ENCODE data around the gene IGF2BP2. TPM values are rescaled to one million over a fixed set of nuclear protein-coding genes. Genes with fewer than 3 reads are reported as not detected.

The IGF2BP2 gene
- total RNA-seq, 1 donor from 2014 or later: 2.9 TPM

DNA sequence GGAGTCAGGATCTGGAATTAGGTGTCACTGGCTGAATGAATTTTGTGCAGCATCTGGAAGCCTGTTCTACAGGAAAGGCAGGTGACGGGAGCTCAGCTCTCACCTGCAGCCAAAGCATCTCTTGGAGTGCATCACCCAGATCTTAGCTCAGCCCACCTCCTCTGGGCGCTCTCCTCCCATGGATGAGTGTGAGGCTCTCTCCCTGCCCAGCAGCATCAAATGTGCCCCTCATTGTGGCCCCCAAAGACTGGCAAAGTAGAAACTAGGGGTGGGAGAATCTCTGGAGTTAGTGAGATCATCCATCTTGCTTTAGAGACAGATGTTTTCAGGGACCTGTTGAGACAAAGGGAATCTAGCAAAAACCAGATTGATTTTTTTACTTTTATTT, 170.1 kb downstream of the IGF2BP2 start:
- H3K27me3 ChIP-seq: no peaks in the 10 kb centered on the region
- peaks cover 4 to 35% of the 10 kb centered on the region in 2 donors for H3K4me1 ChIP-seq
- H3K36me3 ChIP-seq: no peaks in the 10 kb centered on the region
- TF ChIP-seq, protein P1, sequence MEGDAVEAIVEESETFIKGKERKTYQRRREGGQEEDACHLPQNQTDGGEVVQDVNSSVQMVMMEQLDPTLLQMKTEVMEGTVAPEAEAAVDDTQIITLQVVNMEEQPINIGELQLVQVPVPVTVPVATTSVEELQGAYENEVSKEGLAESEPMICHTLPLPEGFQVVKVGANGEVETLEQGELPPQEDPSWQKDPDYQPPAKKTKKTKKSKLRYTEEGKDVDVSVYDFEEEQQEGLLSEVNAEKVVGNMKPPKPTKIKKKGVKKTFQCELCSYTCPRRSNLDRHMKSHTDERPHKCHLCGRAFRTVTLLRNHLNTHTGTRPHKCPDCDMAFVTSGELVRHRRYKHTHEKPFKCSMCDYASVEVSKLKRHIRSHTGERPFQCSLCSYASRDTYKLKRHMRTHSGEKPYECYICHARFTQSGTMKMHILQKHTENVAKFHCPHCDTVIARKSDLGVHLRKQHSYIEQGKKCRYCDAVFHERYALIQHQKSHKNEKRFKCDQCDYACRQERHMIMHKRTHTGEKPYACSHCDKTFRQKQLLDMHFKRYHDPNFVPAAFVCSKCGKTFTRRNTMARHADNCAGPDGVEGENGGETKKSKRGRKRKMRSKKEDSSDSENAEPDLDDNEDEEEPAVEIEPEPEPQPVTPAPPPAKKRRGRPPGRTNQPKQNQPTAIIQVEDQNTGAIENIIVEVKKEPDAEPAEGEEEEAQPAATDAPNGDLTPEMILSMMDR (IDR thresholded peaks at IDR 0.05): no peak
- H3K9me3 ChIP-seq: no peaks in the 10 kb centered on the region
- DNase-seq (ENCODE audit: low spot score in 2 of 2): no peak
- intact Hi-C loops (cut with DNase I): loop anchor here (5.0 kb wide), 2 partner anchors 283 to 328 kb away; partner anchors contain the start of gene TRA2B
- H3K27ac ChIP-seq: no peak overlapping the region
- no peak overlapping the region for H3K4me3 ChIP-seq

DNA sequence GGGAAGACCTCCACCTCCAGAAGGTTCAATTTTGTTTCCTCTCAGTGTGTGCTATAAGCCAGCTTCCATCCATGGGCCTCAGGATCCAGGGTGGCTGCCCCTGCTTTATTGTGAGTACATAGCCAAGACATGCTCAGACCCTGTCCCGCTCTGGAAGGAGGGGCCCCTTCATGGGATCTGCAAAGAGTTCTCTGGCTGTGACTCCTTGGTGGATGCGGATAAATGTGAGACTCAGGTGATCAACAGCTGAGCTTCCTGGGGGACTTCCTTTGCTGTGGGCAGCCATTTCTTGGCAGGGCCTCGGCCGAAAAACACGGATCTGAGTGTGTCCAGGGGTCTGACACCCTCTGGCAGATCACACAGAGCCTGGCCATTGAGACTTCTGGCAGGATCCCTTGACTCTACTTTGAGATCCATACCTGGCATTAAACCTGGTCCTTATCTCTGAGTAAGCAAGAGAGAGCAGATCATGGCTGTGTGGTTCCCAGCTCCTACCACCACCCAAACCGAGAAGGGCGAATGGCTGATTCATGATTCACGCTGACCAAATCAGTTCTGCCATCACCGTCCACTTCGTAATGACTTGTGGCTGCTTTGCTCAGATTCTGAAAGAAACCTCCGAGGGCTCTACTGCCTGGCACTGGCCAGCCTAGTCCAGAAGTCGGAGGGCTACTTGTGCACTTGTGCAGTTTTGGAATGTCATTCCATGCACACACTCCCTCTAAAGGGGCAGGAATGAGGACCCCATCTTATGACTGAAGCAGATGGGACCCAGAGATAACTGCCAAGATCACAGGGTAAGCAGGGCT, 170.7 kb downstream of the IGF2BP2 start:
- Histone ChIP-seq H3K4me3 (no peak overlapping the region), H3K27ac (no peak overlapping the region), H3K27me3 (no peaks in the 10 kb centered on the region), H3K4me1 (peaks cover 4 to 33% of the 10 kb centered on the region in 2 donors), H3K9me3 (no peaks in the 10 kb centered on the region), H3K36me3 (no peaks in the 10 kb centered on the region)
- TF ChIP-seq, protein P1 (IDR thresholded peaks at IDR 0.05): no peak
- intact Hi-C loops (cut with DNase I): no loop called here
- DNase-seq (ENCODE audit: low spot score in 2 of 2): no peak

GRCh38 chr3:185651971-185652370, 172.9 kb downstream of the IGF2BP2 start:
- DNase-seq (ENCODE audit: low spot score in 2 of 2): no peak
- no peaks in the 10 kb centered on the region for H3K27me3 ChIP-seq
- H3K4me3 ChIP-seq: no peak overlapping the region
- intact Hi-C loops (cut with DNase I): no loop called here
- no peaks in the 10 kb centered on the region for H3K9me3 ChIP-seq
- H3K27ac ChIP-seq: no peak overlapping the region
- TF ChIP-seq, protein P1 (IDR thresholded peaks at IDR 0.05): no peak
- H3K4me1 ChIP-seq: peaks cover 0 to 14% of the 10 kb centered on the region in 2 donors
- H3K36me3 ChIP-seq: no peaks in the 10 kb centered on the region

- TF ChIP-seq, protein P1 (IDR thresholded peaks at IDR 0.05): no peak
- Histone ChIP-seq H3K27ac (no peak overlapping the region), H3K4me3 (no peak overlapping the region), H3K4me1 (no peaks in the 10 kb centered on the region), H3K27me3 (no peaks in the 10 kb centered on the region), H3K9me3 (no peaks in the 10 kb centered on the region), H3K36me3 (no peaks in the 10 kb centered on the region)
- DNase-seq (ENCODE audit: low spot score in 2 of 2): no peak
- intact Hi-C loops (cut with DNase I): no loop called here
Observed at GRCh38 chr3:185649414-185649813, 175.4 kb downstream of the IGF2BP2 start.

DNA sequence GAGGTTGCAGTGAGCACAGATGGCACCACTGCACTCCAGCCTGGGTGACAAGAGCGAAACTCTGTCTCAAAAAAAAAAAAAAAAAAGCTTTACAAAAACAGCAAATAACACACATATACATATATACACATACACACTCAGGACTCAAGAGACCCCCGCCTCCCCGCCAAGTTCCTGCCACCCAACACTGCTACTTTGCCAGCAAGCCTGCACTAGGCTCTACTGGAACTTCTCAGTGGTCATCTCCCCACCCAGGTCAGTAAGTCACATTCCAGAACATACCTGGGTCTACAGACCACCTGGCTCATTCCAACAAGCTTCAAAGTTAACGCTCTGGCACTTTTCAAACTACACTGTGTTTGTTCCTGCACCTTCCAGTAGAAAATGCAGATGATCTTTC, 176.4 kb downstream of the IGF2BP2 start:
- intact Hi-C loops (cut with DNase I): no loop called here
- DNase-seq (ENCODE audit: low spot score in 2 of 2): no peak
- H3K27ac ChIP-seq: no peak overlapping the region
- no peaks in the 10 kb centered on the region for H3K4me1 ChIP-seq
- no peaks in the 10 kb centered on the region for H3K27me3 ChIP-seq
- H3K4me3 ChIP-seq: no peak overlapping the region
- H3K9me3 ChIP-seq: no peaks in the 10 kb centered on the region
- TF ChIP-seq, protein P1 (IDR thresholded peaks at IDR 0.05): no peak
- no peaks in the 10 kb centered on the region for H3K36me3 ChIP-seq
